Mucosa of gallbladder (tissue), 1 donor: ENCODE measurements around the gene ORMDL3. TPM values are rescaled to one million over a fixed set of nuclear protein-coding genes. Genes with fewer than 3 reads are reported as not detected.
"Not testable (repeated sequence)": the region's sequence is repeated elsewhere in the genome, so short reads cannot be mapped to it uniquely, and the experiment has no call there.

Experiments used
- DNase-seq: peaks from one replicate; pipeline ENCODE4 v3.0.0-alpha.2; 2020; ENCODE audit warnings: low spot score
- total RNA-seq: library from RNA; stranded (reverse); gene quantifications from one replicate; pipeline ENCODE4 v1.2.1, GENCODE V29; 2021
- donor health status: DM: no; HTN: no; CAD: no.

The ORMDL3 gene
- total RNA-seq, 1 donor from 2014 or later = 73.6 TPM

DNA sequence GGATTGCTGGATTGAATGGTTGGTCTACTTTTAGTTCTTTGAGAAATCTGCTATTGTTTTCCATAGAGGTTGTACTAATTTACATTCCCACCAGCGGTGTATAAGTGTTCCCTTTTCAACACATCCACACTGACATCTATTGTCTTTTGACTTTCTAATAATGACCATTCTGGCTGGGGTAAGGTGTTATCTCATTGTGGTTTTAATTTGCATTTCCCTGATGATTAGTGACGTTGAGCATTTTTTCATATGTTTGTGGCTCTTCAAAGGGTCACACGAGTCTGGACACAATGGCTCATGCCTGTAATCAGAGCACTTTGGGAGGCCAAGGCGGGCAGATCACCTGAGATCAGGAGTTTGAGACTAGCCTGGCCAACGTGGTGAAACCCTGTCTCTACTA is 41.3 kb downstream of the ORMDL3 start:
- not testable (repeated sequence) for DNase-seq

DNA sequence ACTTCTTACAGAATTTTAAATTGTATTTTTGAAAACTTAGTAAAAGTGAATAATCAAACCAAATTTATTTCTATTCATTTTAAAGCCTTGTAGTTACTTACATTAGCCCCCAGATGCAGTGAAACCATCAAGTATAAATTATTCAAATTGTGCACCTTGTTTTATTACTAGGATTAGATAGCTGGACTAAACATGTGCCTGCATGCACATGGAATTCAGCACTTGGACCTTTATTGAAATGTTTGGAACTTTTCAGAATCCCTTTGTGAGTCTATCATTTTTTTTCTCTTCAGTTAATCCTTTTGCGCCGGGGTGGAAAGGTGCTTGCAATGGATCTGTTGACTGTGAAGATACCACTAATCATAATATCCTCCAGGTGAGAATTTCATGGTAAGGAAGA is 54.6 kb downstream of the ORMDL3 start:
- no peak for DNase-seq

DNA sequence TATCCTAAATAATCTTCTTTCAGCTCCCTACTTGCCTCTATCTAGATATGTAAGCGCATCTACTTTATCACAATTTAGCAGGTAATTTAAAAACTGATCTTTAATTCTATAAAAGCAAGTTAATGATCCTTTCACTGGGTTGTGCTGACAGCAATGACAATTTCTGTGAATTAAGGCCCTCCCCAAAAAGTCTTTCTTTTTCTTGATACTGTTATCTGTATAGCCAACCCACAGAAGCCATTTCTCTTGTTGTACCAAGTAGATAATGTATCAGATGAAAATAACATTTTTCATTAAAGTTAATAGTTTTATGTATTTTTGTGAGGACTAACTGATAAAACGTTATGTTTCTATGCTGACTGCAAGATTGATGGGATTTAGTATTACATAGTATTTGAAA is 55.6 kb downstream of the ORMDL3 start:
- DNase-seq = no peak

Other genes with a start within 250 kb of the ORMDL3 start
- 54.2 TPM for gene PGAP3, start 239.5 kb downstream of the ORMDL3 start, total RNA-seq
- 202 TPM for gene ERBB2, start 227.5 kb downstream of the ORMDL3 start, total RNA-seq
- 66.1 TPM for gene MIEN1, start 197.1 kb downstream of the ORMDL3 start, total RNA-seq
- 92.8 TPM for gene GRB7, start 189.7 kb downstream of the ORMDL3 start, total RNA-seq
- gene IKZF3, start 63.3 kb downstream of the ORMDL3 start, total RNA-seq = 5.8 TPM
- gene ZPBP2, start 59.4 kb downstream of the ORMDL3 start, total RNA-seq = not detected
- gene GSDMB, start 9.0 kb downstream of the ORMDL3 start, total RNA-seq = 26.9 TPM
- not detected for gene LRRC3C, start 131 bp upstream of the ORMDL3 start, total RNA-seq
- gene GSDMA, start 35.4 kb upstream of the ORMDL3 start, total RNA-seq = not detected
- 69.5 TPM for gene PSMD3, start 53.2 kb upstream of the ORMDL3 start, total RNA-seq
- not detected for gene CSF3, start 87.8 kb upstream of the ORMDL3 start, total RNA-seq
- 74.2 TPM for gene MED24, start 126.8 kb upstream of the ORMDL3 start, total RNA-seq
- 78.7 TPM for gene THRA, start 135.4 kb upstream of the ORMDL3 start, total RNA-seq
- gene NR1D1, start 173.0 kb upstream of the ORMDL3 start, total RNA-seq = 34.7 TPM
- 90.9 TPM for gene MSL1, start 194.4 kb upstream of the ORMDL3 start, total RNA-seq
- 78.5 TPM for gene CASC3, start 212.9 kb upstream of the ORMDL3 start, total RNA-seq
- gene RAPGEFL1, start 249.9 kb upstream of the ORMDL3 start, total RNA-seq = 77.2 TPM